HG02588 (cell line): Measurements from ENCODE around the gene BTBD9.

ENCODE experiments used
- ATAC-seq: cut with Tn5 transposase; IDR thresholded peaks from one replicate; pipeline ENCODE4 v1.9.1; 2021; ENCODE audit warnings: mild to moderate bottlenecking, moderate library complexity; ENCODE audit not compliant: unreplicated experiment

Gene BTBD9

GRCh38 chr6:38310061-38310460 is 329.7 kb downstream of the BTBD9 start:
- no peak for ATAC-seq

GRCh38 chr6:38307740-38308139 is 332.0 kb downstream of the BTBD9 start:
- ATAC-seq, result peak; percentile 69

GRCh38 chr6:38306931-38307330 is 332.8 kb downstream of the BTBD9 start:
- ATAC-seq, result peak; percentile 40

GRCh38 chr6:38305995-38306681 is 333.6 kb downstream of the BTBD9 start:
- ATAC-seq, result peak; percentile 41

GRCh38 chr6:38302838-38303237 is 336.9 kb downstream of the BTBD9 start:
- ATAC-seq, result no peak

- no peak for ATAC-seq
Observed at GRCh38 chr6:38302081-38302480, 337.6 kb downstream of the BTBD9 start.

GRCh38 chr6:38290133-38290799 is 349.5 kb downstream of the BTBD9 start:
- no peak for ATAC-seq

- no peak for ATAC-seq
Observed at GRCh38 chr6:38287487-38287886, 352.2 kb downstream of the BTBD9 start.

GRCh38 chr6:38284802-38285394 is 354.8 kb downstream of the BTBD9 start:
- ATAC-seq, result no peak

GRCh38 chr6:38283734-38284362 is 355.9 kb downstream of the BTBD9 start:
- ATAC-seq, result no peak

- ATAC-seq, result no peak
Observed at GRCh38 chr6:38282911-38283310, 356.8 kb downstream of the BTBD9 start.

- no peak for ATAC-seq
Observed at GRCh38 chr6:38281126-38281525, 358.6 kb downstream of the BTBD9 start.

- ATAC-seq, result no peak
Observed at GRCh38 chr6:38279963-38280588, 359.7 kb downstream of the BTBD9 start.

GRCh38 chr6:38279423-38279822 is 360.3 kb downstream of the BTBD9 start:
- ATAC-seq, result no peak

- no peak for ATAC-seq
Observed at GRCh38 chr6:38273325-38273724, 366.4 kb downstream of the BTBD9 start.

GRCh38 chr6:38272222-38272621 is 367.5 kb downstream of the BTBD9 start:
- ATAC-seq, result no peak

- no peak for ATAC-seq
Observed at GRCh38 chr6:38271081-38271480, 368.6 kb downstream of the BTBD9 start.

- ATAC-seq, result no peak
Observed at GRCh38 chr6:38270367-38270766, 369.4 kb downstream of the BTBD9 start.

GRCh38 chr6:38269461-38270172 is 370.1 kb downstream of the BTBD9 start:
- no peak for ATAC-seq

- no peak for ATAC-seq
Observed at GRCh38 chr6:38268342-38268741, 371.4 kb downstream of the BTBD9 start.

GRCh38 chr6:38266921-38267354 is 372.8 kb downstream of the BTBD9 start:
- ATAC-seq, result no peak
